T-helper 22 cell (primary cell): ENCODE results near the gene PHACTR1.
"Not testable (repeated sequence)": the region's sequence is repeated elsewhere in the genome, so short reads cannot be mapped to it uniquely, and the experiment has no call there.

ENCODE experiments used
- DNase-seq: peaks from one replicate; pipeline ENCODE4 v3.0.0-alpha.2; 2020; ENCODE audit warnings: low read depth

PHACTR1 gene

DNA sequence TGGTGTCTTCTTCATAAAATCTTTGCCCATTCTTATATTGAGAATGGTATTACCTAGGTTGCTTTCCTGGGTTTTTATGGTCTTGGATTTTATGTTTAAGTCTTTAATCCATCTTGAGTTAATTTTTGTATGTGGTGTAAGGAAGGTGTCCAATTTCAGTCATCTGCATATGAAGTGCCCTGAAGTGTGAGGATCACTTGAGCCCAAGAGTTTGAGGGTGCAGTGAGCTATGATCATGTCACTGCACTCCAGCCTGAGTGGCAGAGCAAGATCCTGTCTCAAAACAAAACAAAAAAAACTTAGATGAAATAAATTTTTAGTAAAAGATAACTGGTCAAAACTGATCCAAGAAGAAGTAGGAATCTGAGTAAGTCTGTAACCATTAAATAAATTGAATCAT, 396.4 kb downstream of the PHACTR1 start:
- no peak for DNase-seq

- no peak for DNase-seq
Observed at GRCh38 chr6:13113376-13113775, 396.8 kb downstream of the PHACTR1 start.

DNA sequence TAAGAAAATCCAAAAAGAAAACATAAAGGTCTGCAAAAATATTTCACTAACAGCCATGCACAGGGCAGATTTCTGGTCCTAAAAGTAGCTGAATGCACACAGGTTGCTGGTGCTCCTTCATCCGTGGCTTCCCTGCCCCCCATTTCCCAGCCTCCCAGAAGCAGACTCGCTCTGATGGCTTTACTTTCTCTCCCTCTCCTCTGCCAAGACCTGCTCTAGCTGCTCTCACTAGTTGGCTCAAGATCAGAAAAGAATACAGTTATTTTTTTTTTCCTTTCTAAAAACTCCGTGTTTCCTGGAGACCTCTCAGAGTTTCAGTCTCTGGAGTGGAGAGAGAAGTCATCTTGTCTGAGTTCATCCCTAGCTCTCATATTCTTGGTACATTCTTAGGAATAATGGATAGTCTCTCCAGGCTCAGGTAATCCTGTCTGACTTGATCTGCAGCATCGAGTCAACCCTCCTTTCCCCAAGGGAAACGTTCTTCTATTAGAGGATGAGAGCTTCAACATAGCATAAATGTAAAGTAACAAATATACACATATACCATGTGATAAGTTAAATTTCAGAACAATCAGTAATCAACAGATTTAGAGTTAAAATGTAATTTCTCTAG, 397.5 kb downstream of the PHACTR1 start:
- no peak for DNase-seq

DNA sequence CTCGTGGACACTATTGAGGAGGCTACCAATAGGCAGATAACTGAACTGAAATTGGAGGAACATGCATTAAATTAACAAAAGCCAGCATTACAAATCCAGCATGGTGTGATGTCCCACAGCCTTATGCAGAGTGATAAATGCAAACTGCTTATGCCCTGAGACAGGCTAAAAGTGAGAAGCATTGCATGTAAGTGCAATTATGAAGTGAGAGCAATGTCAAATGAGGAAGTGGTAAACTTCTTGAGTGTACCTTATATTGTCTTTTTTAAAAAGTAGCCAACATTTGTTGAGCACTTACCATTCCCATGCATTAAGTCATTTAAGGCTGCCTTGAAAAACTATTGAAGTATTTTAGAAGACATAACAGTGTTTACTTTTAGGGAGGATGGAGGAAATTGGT, 399.6 kb downstream of the PHACTR1 start:
- no peak for DNase-seq

DNA sequence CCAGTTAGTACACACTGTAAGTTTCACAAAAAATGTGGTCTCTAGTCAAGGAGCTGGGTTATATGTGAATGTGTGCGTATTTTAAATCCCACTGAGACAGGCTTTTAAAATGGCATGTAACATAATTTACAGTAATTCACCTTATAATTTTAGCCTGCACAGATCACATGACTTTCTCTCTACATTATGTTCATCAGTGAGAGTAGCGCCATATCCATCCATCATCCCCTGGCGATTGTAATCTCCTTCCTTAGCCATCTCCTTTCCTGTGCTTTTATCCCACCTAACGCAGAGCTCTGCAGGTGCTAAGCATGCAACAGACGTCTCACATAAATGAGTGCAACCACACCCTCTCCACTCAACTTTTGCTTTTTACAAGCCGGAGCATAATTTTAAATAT, 401.0 kb downstream of the PHACTR1 start:
- no peak for DNase-seq

DNA sequence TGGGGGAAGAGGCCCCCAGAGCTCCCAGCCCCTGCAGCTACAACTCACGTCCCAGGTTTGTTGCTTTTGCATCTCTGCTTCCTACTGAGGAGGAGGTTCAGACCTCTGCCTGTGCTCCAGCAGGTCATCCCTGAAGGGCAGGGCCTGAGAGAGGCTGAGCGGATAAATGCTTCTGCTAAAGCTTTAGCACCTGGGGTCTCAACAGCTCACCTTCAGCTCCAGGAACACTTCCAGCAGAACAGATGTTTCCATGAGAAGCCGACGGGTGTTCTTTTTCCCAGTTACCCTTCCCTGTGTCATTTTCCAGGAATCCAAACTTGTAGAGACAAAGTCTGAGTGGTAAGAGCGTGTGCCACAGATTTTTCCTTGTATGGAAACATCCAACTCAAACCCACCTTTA, 403.0 kb downstream of the PHACTR1 start:
- no peak for DNase-seq

DNA sequence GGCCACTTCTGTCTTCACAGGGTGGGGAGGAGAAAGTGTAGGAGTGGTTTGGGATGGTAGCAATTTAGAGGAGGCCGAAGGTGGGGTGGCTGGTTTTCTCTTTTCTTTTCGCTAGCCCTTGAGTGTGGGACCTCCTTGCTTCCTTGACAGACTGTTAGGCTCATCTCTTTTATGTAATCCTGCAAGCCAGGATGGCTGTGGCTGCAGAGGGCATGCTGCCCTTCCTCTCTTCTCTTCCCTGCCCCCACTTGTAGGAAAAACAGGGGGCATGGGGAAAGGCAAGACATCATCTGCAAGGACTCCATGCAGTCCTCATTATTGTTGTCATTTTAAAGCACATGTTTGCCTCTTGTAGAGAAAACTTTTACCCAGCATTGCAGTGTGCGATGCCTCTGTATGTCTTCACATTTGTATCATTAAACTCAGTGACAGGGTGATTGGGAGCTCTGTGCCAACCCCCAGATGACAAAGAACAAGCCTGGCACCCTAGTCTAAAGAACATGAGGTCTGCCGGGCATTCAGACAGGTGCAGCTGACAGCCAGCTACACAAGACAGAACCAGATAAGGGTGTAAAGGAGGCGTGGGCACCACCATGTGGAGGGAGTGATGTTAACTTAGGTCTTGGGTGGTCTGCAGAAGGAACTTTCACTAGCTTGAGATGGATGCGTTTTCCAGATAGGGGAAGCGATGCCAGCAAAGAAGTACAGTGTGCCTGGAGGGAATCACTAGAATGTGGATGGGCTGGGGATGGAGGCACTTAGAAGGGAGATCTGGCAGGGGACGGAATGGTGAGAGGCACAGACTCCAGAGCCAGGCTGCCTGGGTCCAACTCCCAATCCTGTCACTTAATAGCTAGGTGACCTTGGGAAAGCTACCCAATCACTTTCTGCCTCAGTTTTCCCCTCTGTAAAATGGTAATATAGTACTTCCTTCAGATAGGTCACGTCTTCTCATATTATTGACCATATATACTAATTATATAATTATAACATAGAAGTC, 404.2 kb downstream of the PHACTR1 start:
- no peak for DNase-seq

DNA sequence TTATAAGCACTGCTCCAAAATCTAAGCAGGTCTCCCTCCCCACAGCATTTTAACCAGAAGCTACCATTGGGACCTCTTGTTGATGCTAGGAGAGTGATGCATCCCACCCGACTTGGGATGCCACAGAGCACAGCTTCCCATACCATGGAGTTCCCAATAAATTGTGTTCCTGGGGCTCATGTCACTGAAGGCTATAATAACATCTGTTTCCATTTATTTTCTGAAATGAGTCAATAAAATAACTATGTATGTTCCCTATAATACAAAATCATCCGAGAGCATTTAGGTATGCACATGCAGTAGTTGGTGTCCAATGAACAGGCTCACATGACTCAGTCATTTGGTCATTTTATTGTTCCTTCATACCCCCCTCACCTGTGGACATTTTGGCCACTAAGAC, 407.6 kb downstream of the PHACTR1 start:
- no peak for DNase-seq

- no peak for DNase-seq
Observed at GRCh38 chr6:13125841-13126240, 409.3 kb downstream of the PHACTR1 start.

DNA sequence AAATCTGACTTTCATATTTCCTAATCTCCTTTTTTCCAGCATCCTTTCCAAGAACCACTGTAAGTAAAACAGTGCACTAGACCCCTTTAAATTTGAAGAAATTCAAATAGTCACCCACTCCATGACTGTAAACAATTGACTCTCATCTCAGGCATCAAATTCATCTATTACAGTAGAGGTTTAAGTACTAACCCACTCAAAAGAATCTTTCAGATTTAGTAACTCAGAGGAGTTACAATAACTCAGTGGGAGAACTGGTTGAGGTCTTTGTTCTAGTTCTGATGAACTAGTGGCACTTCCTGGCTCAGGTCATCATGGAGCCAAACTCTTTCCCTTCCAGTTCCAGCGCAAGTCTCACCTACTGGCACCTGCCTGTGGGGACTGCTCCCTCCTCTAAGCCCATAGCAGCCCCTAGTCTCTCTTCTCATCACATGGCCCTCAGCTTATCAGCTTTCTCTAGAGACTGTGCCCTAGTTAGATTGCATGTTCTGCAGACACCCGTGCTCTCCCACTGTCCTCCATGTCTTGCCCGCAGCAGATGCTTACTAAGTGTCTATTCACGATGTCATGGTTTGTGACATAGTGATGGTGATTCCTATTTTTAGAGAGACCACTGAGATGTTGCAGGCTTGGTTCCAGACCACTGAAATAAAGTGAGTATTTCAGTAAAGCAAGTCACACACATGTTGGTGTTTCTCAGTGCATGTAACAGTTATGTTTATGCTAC, 415.5 kb downstream of the PHACTR1 start:
- DNase-seq = no peak

DNA sequence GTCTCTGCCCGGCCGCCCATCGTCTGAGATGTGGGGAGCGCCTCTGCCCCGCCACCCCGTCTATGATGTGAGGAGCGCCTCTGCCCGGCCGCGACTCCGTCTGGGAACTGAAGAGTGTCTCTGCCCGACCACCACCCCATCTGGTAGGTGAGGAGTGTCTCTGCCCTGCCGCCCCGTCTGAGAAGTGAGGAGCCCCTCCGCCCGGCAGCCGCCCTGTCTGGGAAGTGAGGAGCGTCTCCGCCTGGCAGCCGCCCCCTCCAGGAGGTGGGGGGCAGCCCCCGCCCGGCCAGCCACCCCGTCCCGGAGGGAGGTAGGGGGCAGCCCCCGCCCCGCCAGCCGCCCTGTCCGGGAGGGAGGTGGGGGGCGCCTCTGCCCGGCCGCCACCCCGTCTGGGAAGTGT, 417.3 kb downstream of the PHACTR1 start:
- DNase-seq = not testable (repeated sequence)

GRCh38 chr6:13135152-13135551, 418.6 kb downstream of the PHACTR1 start:
- no peak for DNase-seq

- DNase-seq = no peak
Observed at GRCh38 chr6:13139119-13139518, 422.6 kb downstream of the PHACTR1 start.

- no peak for DNase-seq
Observed at GRCh38 chr6:13140980-13141379, 424.4 kb downstream of the PHACTR1 start.

- no peak for DNase-seq
Observed at GRCh38 chr6:13141387-13141786, 424.8 kb downstream of the PHACTR1 start.

GRCh38 chr6:13142611-13143010, 426.0 kb downstream of the PHACTR1 start:
- no peak for DNase-seq

- no peak for DNase-seq
Observed at GRCh38 chr6:13146442-13146841, 429.9 kb downstream of the PHACTR1 start.

- DNase-seq = no peak
Observed at GRCh38 chr6:13147376-13147775, 430.8 kb downstream of the PHACTR1 start.

DNA sequence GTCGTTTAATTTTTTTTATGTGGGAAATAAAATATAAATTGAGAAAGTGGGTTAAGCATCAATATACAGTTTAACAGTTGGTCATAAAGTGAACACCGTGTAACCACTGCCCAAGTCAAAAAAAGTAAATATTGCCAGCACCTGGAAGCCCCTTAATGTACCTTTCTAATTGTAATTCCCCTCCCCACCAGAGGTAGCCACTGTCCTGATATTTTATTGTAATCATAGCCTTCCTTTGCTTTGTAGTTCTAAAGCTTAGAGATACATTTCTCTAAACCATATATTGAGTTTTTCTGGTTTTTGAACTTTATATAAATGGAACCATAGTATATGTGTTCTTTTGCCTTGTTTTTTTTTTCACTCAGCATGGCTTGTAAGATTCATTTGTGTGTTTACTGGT, 431.2 kb downstream of the PHACTR1 start:
- DNase-seq = no peak

GRCh38 chr6:13152764-13153163, 436.2 kb downstream of the PHACTR1 start:
- no peak for DNase-seq

DNA sequence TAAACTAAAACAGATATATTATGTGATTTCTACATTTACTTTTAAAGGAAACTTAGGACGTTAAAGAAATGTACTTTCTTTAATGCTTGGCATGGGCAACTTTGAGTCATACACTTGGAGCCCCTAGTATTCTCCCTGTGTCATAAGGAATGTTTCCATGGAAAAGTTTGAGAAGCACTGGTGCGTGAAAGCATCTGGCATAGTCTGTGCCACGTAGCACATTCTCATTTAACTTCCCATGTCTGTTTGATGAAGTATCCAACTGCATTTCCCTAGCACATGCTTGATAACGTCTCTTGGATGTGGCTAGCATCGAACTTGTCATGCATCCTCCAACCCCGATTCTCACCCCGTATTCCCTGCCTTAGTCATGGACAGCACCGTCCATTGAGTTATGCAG, 439.8 kb downstream of the PHACTR1 start:
- DNase-seq = no peak

DNA sequence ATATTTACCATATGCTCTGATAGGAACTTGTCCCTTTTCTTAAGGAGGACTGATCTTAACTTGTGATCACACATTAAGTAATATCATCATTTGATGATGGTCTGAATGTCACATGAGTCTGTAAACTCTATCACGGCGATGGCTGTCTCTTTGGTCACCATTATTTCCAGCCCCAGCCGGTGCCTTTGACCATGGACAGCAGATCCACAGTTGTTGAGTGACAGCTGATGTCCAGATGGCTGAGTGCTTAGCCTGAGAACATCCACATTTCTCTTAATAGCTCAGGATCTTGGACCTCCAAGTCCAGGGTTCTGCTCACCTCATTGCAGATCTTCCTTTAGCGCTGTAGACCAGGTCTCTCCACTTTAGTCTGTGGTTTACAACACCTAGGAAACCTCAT, 440.7 kb downstream of the PHACTR1 start:
- DNase-seq = no peak

DNA sequence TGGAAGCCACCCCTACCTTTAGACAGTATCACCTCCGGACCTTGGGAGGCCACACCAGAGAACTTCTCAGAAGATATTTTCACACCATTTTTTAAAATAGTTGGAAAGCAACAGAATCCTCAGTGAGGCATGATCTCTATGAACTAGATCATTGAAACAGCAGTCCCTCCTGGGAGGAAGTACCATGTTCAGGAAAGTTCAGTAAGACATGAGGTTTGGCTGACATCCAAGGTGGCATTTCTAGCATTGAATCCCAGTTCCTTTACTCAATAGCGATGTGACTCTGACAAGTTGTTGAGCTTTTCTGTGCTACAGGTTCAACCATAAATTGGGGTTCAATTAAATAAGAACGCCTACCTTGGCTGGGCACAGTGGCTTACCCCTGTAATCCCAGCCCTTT, 442.7 kb downstream of the PHACTR1 start:
- no peak for DNase-seq
